ENCODE results near the gene NPY. TPM values are rescaled to one million over a fixed set of nuclear protein-coding genes. Genes with fewer than 3 reads are reported as not detected.

The NPY gene
- total RNA-seq, 1 experiment from 2014 or later, result not detected

GRCh38 chr7:24339575-24339974, 55.6 kb downstream of the NPY start:
- Mint-ChIP-seq H3K27me3 (ENCODE audit: insufficient read depth, unreplicated experiment) (peaks cover 5% of the 10 kb centered on the region), H3K27ac (ENCODE audit: unreplicated experiment) (no peak overlapping the region), H3K36me3 (ENCODE audit: insufficient read depth, unreplicated experiment) (no peaks in the 10 kb centered on the region), H3K4me3 (ENCODE audit: unreplicated experiment) (no peak overlapping the region), H3K4me1 (ENCODE audit: low read depth, unreplicated experiment) (no peaks in the 10 kb centered on the region), H3K9me3 (ENCODE audit: unreplicated experiment) (no peaks in the 10 kb centered on the region)
- intact Hi-C loops (cut with micrococcal nuclease; ENCODE audit: unreplicated experiment), result no loop called here
- DNase-seq, result no peak
- ChIA-PET POLR2A (no interaction called here), CTCF (interaction anchor here (1.2 kb wide), 1 partner anchor 136 kb away, joined by 6 read pairs; no protein-coding TSS in a partner anchor)
- no peaks in the 10 kb centered on the region for H3K36me3 ChIP-seq (ENCODE audit: control insufficient read depth, insufficient read depth, low read length)
- TF ChIP-seq CTCF (IDR thresholded peaks at IDR 0.05; ENCODE audit: insufficient read depth in 1 of 2, low read depth in 1 of 2, low read length in 1 of 2, severe bottlenecking in 1 of 2, unreplicated experiment in 1 of 2), result no peak
- no TSS peak for BruUV-seq (replicated peaks)
- H3K9me3 ChIP-seq, result no peaks in the 10 kb centered on the region
- H3K4me1 ChIP-seq, result no peaks in the 10 kb centered on the region
- peaks cover 1% of the 10 kb centered on the region; the same call in 1 of the 2 replicates for H3K27me3 ChIP-seq (replicated peaks; ENCODE audit: control insufficient read depth, insufficient read depth, low read length)
- no peak overlapping the region for H3K4me3 ChIP-seq (ENCODE audit: low read depth, low read length)

GRCh38 chr7:24340727-24341126, 56.7 kb downstream of the NPY start:
- Mint-ChIP-seq H3K27ac (ENCODE audit: unreplicated experiment) (no peak overlapping the region), H3K36me3 (ENCODE audit: insufficient read depth, unreplicated experiment) (no peaks in the 10 kb centered on the region), H3K9me3 (ENCODE audit: unreplicated experiment) (no peaks in the 10 kb centered on the region), H3K4me3 (ENCODE audit: unreplicated experiment) (no peak overlapping the region), H3K4me1 (ENCODE audit: low read depth, unreplicated experiment) (no peaks in the 10 kb centered on the region), H3K27me3 (ENCODE audit: insufficient read depth, unreplicated experiment) (peaks cover 5% of the 10 kb centered on the region)
- TF ChIP-seq CTCF (IDR thresholded peaks at IDR 0.05; ENCODE audit: insufficient read depth in 1 of 2, low read depth in 1 of 2, low read length in 1 of 2, severe bottlenecking in 1 of 2, unreplicated experiment in 1 of 2), result no peak
- DNase-seq, result no peak
- POLR2A ChIA-PET, result interaction anchor here (0.6 kb wide), 1 partner anchor 1861 kb away, joined by 3 read pairs; no protein-coding TSS in a partner anchor
- H3K27me3 ChIP-seq (replicated peaks; ENCODE audit: control insufficient read depth, insufficient read depth, low read length), result peaks cover 1% of the 10 kb centered on the region; the same call in 1 of the 2 replicates
- no peak overlapping the region for H3K4me3 ChIP-seq (ENCODE audit: low read depth, low read length)
- no peaks in the 10 kb centered on the region for H3K4me1 ChIP-seq
- H3K36me3 ChIP-seq (ENCODE audit: control insufficient read depth, insufficient read depth, low read length), result no peaks in the 10 kb centered on the region
- intact Hi-C loops (cut with micrococcal nuclease; ENCODE audit: unreplicated experiment), result no loop called here
- no TSS peak for BruUV-seq (replicated peaks)
- no peaks in the 10 kb centered on the region for H3K9me3 ChIP-seq
- CTCF ChIA-PET, result no interaction called here
